ENCODE results near the gene GNG12. TPM values are rescaled to one million over a fixed set of nuclear protein-coding genes. Genes with fewer than 3 reads are reported as not detected.

GNG12 gene
- total and polyA plus RNA-seq, 3 experiments from 2014 or later: 0.71 to 0.77 TPM; not detected in 1

DNA sequence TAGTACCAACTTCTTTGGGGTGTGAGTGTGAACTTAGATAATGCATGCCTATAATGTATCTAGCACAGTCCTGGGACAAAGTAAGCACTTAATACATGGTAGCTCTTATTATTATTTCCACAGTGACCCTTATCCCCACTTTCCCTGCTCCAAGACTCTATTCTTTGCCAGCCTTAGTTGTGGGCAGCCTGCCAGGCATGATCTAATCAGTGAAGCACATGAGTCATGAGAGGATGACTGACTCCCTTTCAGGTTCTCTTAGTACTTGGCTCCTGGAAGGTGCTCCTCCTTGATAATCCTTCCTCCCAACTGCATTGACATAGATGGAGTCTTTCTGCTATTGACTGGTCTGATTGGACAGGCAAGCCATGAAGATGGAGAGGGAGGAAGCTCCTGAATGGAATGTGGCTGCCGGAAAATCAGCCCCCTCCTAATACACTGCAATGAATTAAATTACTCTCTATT is 17.4 kb upstream of the GNG12 start:
- Mint-ChIP-seq H3K9me3 (peaks cover 0 to 2% (median 0%) of the 10 kb centered on the region in 5 donors), H3K27ac (no peak overlapping the region), H3K4me1 (no peaks in the 10 kb centered on the region), H3K4me3 (no peak overlapping the region), H3K36me3 (no peaks in the 10 kb centered on the region), H3K27me3 (peaks cover 6 to 25% of the 10 kb centered on the region in 2 donors)
- CTCF ChIA-PET: no interaction called here
- H3K36me3 ChIP-seq (ENCODE audit: insufficient read depth, low read length): no peaks in the 10 kb centered on the region
- H3K27ac ChIP-seq (ENCODE audit: low read depth, low read length): no peak overlapping the region
- H3K9me3 ChIP-seq (ENCODE audit: low read length): no peaks in the 10 kb centered on the region
- no peak for DNase-seq
- no peaks in the 10 kb centered on the region for H3K27me3 ChIP-seq (ENCODE audit: insufficient read depth, low read length, poor library complexity, severe bottlenecking)
- H3K4me1 ChIP-seq (ENCODE audit: insufficient read depth, low read length): no peaks in the 10 kb centered on the region
- no peak overlapping the region for H3K4me3 ChIP-seq (ENCODE audit: low read length)
- POLR2A ChIA-PET: no interaction called here

DNA sequence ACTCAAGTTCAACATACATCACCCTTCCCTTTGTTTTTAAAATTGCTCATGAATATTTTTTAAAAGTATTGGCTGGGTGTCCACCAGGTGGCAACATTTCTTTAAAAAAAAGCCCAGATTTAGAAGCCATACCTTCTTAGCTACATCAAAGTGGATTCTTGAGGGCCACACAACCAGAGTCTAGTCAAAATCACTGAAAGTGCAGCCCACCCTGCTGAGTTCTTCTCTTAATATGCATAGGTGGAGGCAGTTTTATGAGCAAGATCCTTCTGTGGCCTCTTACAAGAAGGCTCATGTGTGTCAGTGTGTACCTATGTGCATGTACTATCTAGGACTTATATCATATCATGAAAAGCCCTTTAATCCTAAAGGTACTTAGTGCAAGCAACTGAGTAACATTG is 16.9 kb upstream of the GNG12 start:
- peaks cover 0 to 2% (median 0%) of the 10 kb centered on the region in 5 donors for H3K9me3 Mint-ChIP-seq
- H3K36me3 ChIP-seq (ENCODE audit: insufficient read depth, low read length): no peaks in the 10 kb centered on the region
- H3K4me1 Mint-ChIP-seq: no peaks in the 10 kb centered on the region
- H3K27ac ChIP-seq (ENCODE audit: low read depth, low read length): no peak overlapping the region
- H3K27ac Mint-ChIP-seq: no peak overlapping the region
- no peak overlapping the region for H3K4me3 Mint-ChIP-seq
- ChIA-PET POLR2A (no interaction called here), CTCF (no interaction called here)
- H3K27me3 ChIP-seq (ENCODE audit: insufficient read depth, low read length, poor library complexity, severe bottlenecking): no peaks in the 10 kb centered on the region
- H3K4me1 ChIP-seq (ENCODE audit: insufficient read depth, low read length): no peaks in the 10 kb centered on the region
- DNase-seq: no peak
- no peaks in the 10 kb centered on the region for H3K36me3 Mint-ChIP-seq
- no peak overlapping the region for H3K4me3 ChIP-seq (ENCODE audit: low read length)
- no peaks in the 10 kb centered on the region for H3K9me3 ChIP-seq (ENCODE audit: low read length)
- H3K27me3 Mint-ChIP-seq: peaks cover 6 to 21% of the 10 kb centered on the region in 2 donors

DNA sequence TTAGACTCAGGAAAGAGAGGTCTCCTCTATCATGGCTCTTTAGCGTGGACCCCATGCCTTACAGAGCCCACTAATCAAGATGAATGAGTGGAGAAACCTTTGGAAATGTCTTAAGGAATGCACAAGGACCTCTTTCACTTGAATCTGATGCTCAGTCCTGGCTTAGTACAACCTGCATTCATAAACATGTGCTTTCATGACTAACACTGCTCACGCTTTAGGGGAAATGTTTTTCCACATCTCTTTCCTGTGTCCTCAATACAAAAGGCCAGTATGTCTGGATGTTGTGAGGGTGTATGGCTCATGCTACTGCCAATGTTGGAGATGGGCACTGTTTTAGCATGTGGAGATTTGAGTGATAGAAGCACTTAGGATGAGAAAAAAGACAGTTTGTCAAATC is 14.2 kb upstream of the GNG12 start:
- Histone ChIP-seq H3K4me3 (ENCODE audit: low read length) (no peak overlapping the region), H3K27ac (ENCODE audit: low read depth, low read length) (no peak overlapping the region), H3K36me3 (ENCODE audit: insufficient read depth, low read length) (no peaks in the 10 kb centered on the region), H3K4me1 (ENCODE audit: insufficient read depth, low read length) (no peaks in the 10 kb centered on the region), H3K9me3 (ENCODE audit: low read length) (no peaks in the 10 kb centered on the region), H3K27me3 (ENCODE audit: insufficient read depth, low read length, poor library complexity, severe bottlenecking) (no peaks in the 10 kb centered on the region)
- Mint-ChIP-seq H3K27me3 (peaks cover 11 to 24% of the 10 kb centered on the region in 2 donors), H3K9me3 (peaks cover 0 to 2% (median 0%) of the 10 kb centered on the region in 5 donors), H3K4me1 (no peaks in the 10 kb centered on the region), H3K27ac (no peak overlapping the region), H3K4me3 (no peak overlapping the region), H3K36me3 (no peaks in the 10 kb centered on the region)
- no peak for DNase-seq
- ChIA-PET CTCF (no interaction called here), POLR2A (no interaction called here)

DNA sequence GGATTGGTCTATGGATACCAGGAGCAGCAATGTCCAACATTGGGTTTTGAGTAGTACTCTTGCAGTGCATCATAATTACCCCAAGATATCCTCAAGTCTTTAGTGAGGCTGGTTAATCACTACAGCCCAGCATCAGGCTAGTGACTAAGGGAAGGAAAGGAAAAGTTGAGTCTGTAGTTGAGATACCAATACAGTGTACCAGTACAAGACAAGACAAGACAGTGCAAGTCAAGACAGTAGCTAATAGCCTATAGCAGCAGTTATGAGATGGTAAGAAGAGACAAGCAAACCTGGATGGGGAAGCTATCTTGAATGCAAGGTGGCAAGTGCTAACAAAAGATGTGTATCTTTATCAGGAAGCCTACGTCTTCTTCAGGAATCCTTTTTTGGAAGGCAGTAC is 13.3 kb upstream of the GNG12 start:
- H3K4me3 Mint-ChIP-seq: no peak overlapping the region
- peaks cover 0 to 2% (median 0%) of the 10 kb centered on the region in 5 donors for H3K9me3 Mint-ChIP-seq
- ChIA-PET CTCF (no interaction called here), POLR2A (no interaction called here)
- H3K27ac Mint-ChIP-seq: no peak overlapping the region
- Histone ChIP-seq H3K27me3 (ENCODE audit: insufficient read depth, low read length, poor library complexity, severe bottlenecking) (no peaks in the 10 kb centered on the region), H3K4me3 (ENCODE audit: low read length) (no peak overlapping the region), H3K9me3 (ENCODE audit: low read length) (no peaks in the 10 kb centered on the region), H3K27ac (ENCODE audit: low read depth, low read length) (no peak overlapping the region), H3K36me3 (ENCODE audit: insufficient read depth, low read length) (no peaks in the 10 kb centered on the region), H3K4me1 (ENCODE audit: insufficient read depth, low read length) (no peaks in the 10 kb centered on the region)
- H3K4me1 Mint-ChIP-seq: no peaks in the 10 kb centered on the region
- DNase-seq: no peak
- peaks cover 11 to 22% of the 10 kb centered on the region in 2 donors for H3K27me3 Mint-ChIP-seq
- H3K36me3 Mint-ChIP-seq: no peaks in the 10 kb centered on the region

GRCh38 chr1:67844988-67845387 is 11.7 kb upstream of the GNG12 start:
- Histone ChIP-seq H3K9me3 (ENCODE audit: low read length) (no peaks in the 10 kb centered on the region), H3K27me3 (ENCODE audit: insufficient read depth, low read length, poor library complexity, severe bottlenecking) (no peaks in the 10 kb centered on the region), H3K4me3 (ENCODE audit: low read length) (no peak overlapping the region), H3K27ac (ENCODE audit: low read depth, low read length) (no peak overlapping the region), H3K36me3 (ENCODE audit: insufficient read depth, low read length) (no peaks in the 10 kb centered on the region), H3K4me1 (ENCODE audit: insufficient read depth, low read length) (no peaks in the 10 kb centered on the region)
- Mint-ChIP-seq H3K4me3 (no peak overlapping the region), H3K36me3 (no peaks in the 10 kb centered on the region), H3K4me1 (no peaks in the 10 kb centered on the region), H3K27me3 (peaks cover 11 to 21% of the 10 kb centered on the region in 2 donors), H3K9me3 (peaks cover 0 to 2% (median 0%) of the 10 kb centered on the region in 5 donors), H3K27ac (no peak overlapping the region)
- POLR2A ChIA-PET: no interaction called here
- DNase-seq: no peak
- CTCF ChIA-PET: no interaction called here

DNA sequence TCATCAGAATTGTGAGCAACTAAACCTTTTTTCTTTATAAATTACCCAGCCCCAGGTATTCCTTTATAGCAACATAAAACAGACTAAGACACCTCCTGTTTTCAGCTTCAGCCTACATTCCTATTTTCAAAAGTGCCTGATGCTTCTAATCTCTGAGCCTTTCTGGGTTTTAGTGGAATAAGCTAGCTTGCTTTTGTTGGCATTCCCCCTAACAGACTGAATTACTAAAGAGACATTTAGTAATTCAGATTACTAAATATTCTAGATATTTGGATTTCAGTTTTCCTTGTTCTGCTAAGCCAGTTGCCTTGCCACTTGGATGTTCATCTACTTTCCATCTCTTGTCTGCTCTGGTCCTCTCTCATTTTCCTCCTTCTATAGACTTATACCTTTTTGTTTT is 10.5 kb upstream of the GNG12 start:
- ChIA-PET CTCF (no interaction called here), POLR2A (no interaction called here)
- Mint-ChIP-seq H3K27me3 (peaks cover 8 to 20% of the 10 kb centered on the region in 2 donors), H3K9me3 (peaks cover 0 to 2% (median 0%) of the 10 kb centered on the region in 5 donors), H3K36me3 (no peaks in the 10 kb centered on the region), H3K4me1 (no peaks in the 10 kb centered on the region), H3K27ac (no peak overlapping the region), H3K4me3 (no peak overlapping the region)
- H3K4me1 ChIP-seq (ENCODE audit: insufficient read depth, low read length): no peaks in the 10 kb centered on the region
- no peak overlapping the region for H3K4me3 ChIP-seq (ENCODE audit: low read length)
- H3K9me3 ChIP-seq (ENCODE audit: low read length): no peaks in the 10 kb centered on the region
- H3K36me3 ChIP-seq (ENCODE audit: insufficient read depth, low read length): no peaks in the 10 kb centered on the region
- no peak overlapping the region for H3K27ac ChIP-seq (ENCODE audit: low read depth, low read length)
- H3K27me3 ChIP-seq (ENCODE audit: insufficient read depth, low read length, poor library complexity, severe bottlenecking): no peaks in the 10 kb centered on the region
- no peak for DNase-seq

DNA sequence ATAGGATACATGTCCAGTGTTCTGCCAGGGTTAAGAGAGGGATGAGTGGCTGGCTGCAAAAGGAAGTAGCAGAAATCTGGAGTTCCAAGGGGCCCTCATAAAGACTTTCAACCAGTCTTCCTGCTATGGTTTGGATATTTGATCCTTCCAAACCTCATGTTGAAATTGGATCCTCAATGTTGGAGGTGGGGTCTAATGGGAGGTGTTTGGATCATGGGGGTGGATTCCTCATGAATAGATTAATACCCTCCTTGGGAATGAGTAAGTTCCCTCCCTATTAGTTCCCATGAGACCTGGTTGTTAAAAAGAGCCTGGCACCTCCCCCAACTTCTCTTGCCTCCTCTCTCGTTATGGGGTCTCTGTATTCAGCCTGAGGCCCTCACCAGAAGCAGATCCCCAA is 10.1 kb upstream of the GNG12 start:
- Mint-ChIP-seq H3K4me3 (no peak overlapping the region), H3K9me3 (peaks cover 0 to 2% (median 0%) of the 10 kb centered on the region in 5 donors), H3K4me1 (no peaks in the 10 kb centered on the region), H3K36me3 (no peaks in the 10 kb centered on the region), H3K27ac (no peak overlapping the region), H3K27me3 (peaks cover 8 to 22% of the 10 kb centered on the region in 2 donors)
- no peaks in the 10 kb centered on the region for H3K27me3 ChIP-seq (ENCODE audit: insufficient read depth, low read length, poor library complexity, severe bottlenecking)
- POLR2A ChIA-PET: no interaction called here
- DNase-seq: no peak
- H3K27ac ChIP-seq (ENCODE audit: low read depth, low read length): no peak overlapping the region
- H3K4me3 ChIP-seq (ENCODE audit: low read length): no peak overlapping the region
- no peaks in the 10 kb centered on the region for H3K9me3 ChIP-seq (ENCODE audit: low read length)
- CTCF ChIA-PET: no interaction called here
- H3K4me1 ChIP-seq (ENCODE audit: insufficient read depth, low read length): no peaks in the 10 kb centered on the region
- no peaks in the 10 kb centered on the region for H3K36me3 ChIP-seq (ENCODE audit: insufficient read depth, low read length)

DNA sequence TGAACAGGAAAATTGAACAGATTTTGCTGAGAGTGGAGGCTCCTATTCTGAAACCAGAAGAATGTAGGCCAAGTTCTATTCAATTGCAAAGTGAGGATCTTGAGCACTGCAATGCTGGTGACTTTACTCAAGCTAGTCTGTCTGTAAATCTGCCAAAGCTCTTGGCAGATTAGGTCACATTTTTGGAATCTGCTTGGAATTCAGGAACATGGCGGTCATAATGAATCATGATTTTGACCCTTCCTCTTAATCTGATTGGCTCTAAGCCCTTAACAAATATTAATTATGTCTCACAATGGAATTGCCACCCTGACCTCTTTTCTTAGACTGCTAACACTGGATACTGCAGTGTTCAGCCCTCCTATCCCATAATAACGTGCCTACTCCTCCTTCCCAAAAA is 7.2 kb upstream of the GNG12 start:
- no peaks in the 10 kb centered on the region for H3K9me3 ChIP-seq (ENCODE audit: low read length)
- Mint-ChIP-seq H3K27me3 (peaks cover 6 to 42% of the 10 kb centered on the region in 2 donors), H3K27ac (no peak overlapping the region), H3K36me3 (no peaks in the 10 kb centered on the region), H3K4me3 (no peak overlapping the region), H3K9me3 (peaks cover 0 to 2% (median 0%) of the 10 kb centered on the region in 5 donors), H3K4me1 (no peaks in the 10 kb centered on the region)
- no peak overlapping the region for H3K4me3 ChIP-seq (ENCODE audit: low read length)
- peaks cover 3% of the 10 kb centered on the region for H3K27me3 ChIP-seq (ENCODE audit: insufficient read depth, low read length, poor library complexity, severe bottlenecking)
- no peak for DNase-seq
- no peak overlapping the region for H3K27ac ChIP-seq (ENCODE audit: low read depth, low read length)
- ChIA-PET POLR2A (no interaction called here), CTCF (no interaction called here)
- no peaks in the 10 kb centered on the region for H3K36me3 ChIP-seq (ENCODE audit: insufficient read depth, low read length)
- no peaks in the 10 kb centered on the region for H3K4me1 ChIP-seq (ENCODE audit: insufficient read depth, low read length)

DNA sequence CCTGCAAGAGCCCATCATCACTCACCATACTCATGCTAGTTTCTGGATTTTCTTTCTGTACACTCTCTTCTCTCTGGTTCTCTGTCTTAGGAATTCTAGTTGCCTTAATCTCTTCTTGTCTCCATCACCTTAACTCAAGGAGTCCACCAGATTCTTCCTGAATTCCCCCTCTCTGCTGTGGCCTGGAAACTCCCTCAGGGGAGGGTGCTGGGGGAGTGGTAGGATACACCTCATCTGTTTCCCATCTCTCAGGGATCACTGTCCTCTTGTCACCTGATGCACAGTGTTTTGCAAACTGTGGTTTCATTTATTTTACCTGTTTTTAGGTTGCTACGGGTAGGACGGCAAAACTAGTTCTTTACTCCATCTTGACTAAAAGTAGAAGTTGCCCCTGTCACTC is 6.6 kb upstream of the GNG12 start:
- Histone ChIP-seq H3K27me3 (ENCODE audit: insufficient read depth, low read length, poor library complexity, severe bottlenecking) (peaks cover 4% of the 10 kb centered on the region), H3K4me3 (ENCODE audit: low read length) (no peak overlapping the region), H3K4me1 (ENCODE audit: insufficient read depth, low read length) (no peaks in the 10 kb centered on the region), H3K9me3 (ENCODE audit: low read length) (no peaks in the 10 kb centered on the region), H3K27ac (ENCODE audit: low read depth, low read length) (no peak overlapping the region), H3K36me3 (ENCODE audit: insufficient read depth, low read length) (no peaks in the 10 kb centered on the region)
- Mint-ChIP-seq H3K9me3 (peaks cover 0 to 2% (median 0%) of the 10 kb centered on the region in 5 donors), H3K4me3 (no peak overlapping the region), H3K27me3 (peaks cover 4 to 45% of the 10 kb centered on the region in 2 donors), H3K27ac (no peak overlapping the region), H3K36me3 (no peaks in the 10 kb centered on the region), H3K4me1 (no peaks in the 10 kb centered on the region)
- no peak for DNase-seq
- CTCF ChIA-PET: no interaction called here
- POLR2A ChIA-PET: no interaction called here
